Measurements from ENCODE around the gene ITGA7.

- TF ChIP-seq CTCF (IDR thresholded peaks at IDR 0.05) (no peak), POLR2A (IDR thresholded peaks at IDR 0.05) (no peak)
Measured at GRCh38 chr12:55685671-55686070, 22.0 kb downstream of the ITGA7 start.
